Suprapubic skin (tissue), 4 donors: ENCODE results near the gene APBA3. TPM values are rescaled to one million over a fixed set of nuclear protein-coding genes. Genes with fewer than 3 reads are reported as not detected.
A peak's percentile ranks its signal among the peaks of the same experiment; 100 is the strongest.

Experiments used
- DNase-seq, 2 donors: peaks; one replicate each; pipeline ENCODE4 v3.0.0-alpha.2; 2019; ENCODE audit warnings: low spot score in 2 of 2
- H3K27ac ChIP-seq: fragments of 200-600 bp; sonication (generic); one replicate; pipeline ENCODE4 v1.5.1; 2019
- H3K27me3 ChIP-seq: fragments of 200-600 bp; sonication (generic); one replicate; pipeline ENCODE4 v1.5.1; 2019
- H3K36me3 ChIP-seq: fragments of 200-600 bp; sonication (generic); one replicate; pipeline ENCODE4 v1.5.1; 2019
- H3K4me1 ChIP-seq: fragments of 200-600 bp; sonication (generic); one replicate; pipeline ENCODE4 v1.5.1; 2019
- H3K4me3 ChIP-seq: fragments of 200-600 bp; sonication (generic); one replicate; pipeline ENCODE4 v1.5.1; 2019; ENCODE audit warnings: mild to moderate bottlenecking
- H3K9me3 ChIP-seq: fragments of 200-600 bp; sonication (generic); one replicate; pipeline ENCODE4 v1.5.1; 2019
- EP300 ChIP-seq: sonication (generic); formaldehyde crosslinking; IDR thresholded peaks from one replicate; pipeline ENCODE4 v1.6.1; 2017; ENCODE audit warnings: antibody characterized with exemption
- POLR2A ChIP-seq, 2 donors: fragments of 450-650 bp; IDR thresholded peaks; one replicate each; pipeline ENCODE4 v1.6.1; 2017; ENCODE audit warnings: antibody characterized with exemption in 2 of 2, mild to moderate bottlenecking in 2 of 2, moderate library complexity in 2 of 2
- POLR2AphosphoS5 ChIP-seq, 3 donors: sonication (generic); formaldehyde crosslinking; IDR thresholded peaks; one replicate each; pipeline ENCODE4 v1.6.1; 2017; ENCODE audit warnings: antibody characterized with exemption in 3 of 3
- WGBS: methylation state at CpG from one replicate; pipeline ENCODE4 v1.1.5; 2018; 5-methylcytosine and 5-hydroxymethylcytosine counted together
- total RNA-seq, 4 donors: library from RNA; depleted of rRNA; stranded (reverse); fragments of >200 nt; gene quantifications; one replicate each; pipeline ENCODE4 v1.1.0, GENCODE V29; 2016
- TF ChIP-seq, protein P1 (sequence below), 2 donors: fragments of 200-600 bp in 1 of 2; fragments of 450-650 bp in 1 of 2; sonication (generic) in 1 of 2; IDR thresholded peaks; one replicate each; pipeline ENCODE4 v1.5.1; 2016 to 2019; ENCODE audit warnings: antibody characterized with exemption in 2 of 2, mild to moderate bottlenecking in 1 of 2, moderate library complexity in 1 of 2

The APBA3 gene
- total RNA-seq, 4 donors from 2014 or later: 19.8 to 55.0 (median 25.8) TPM

DNA sequence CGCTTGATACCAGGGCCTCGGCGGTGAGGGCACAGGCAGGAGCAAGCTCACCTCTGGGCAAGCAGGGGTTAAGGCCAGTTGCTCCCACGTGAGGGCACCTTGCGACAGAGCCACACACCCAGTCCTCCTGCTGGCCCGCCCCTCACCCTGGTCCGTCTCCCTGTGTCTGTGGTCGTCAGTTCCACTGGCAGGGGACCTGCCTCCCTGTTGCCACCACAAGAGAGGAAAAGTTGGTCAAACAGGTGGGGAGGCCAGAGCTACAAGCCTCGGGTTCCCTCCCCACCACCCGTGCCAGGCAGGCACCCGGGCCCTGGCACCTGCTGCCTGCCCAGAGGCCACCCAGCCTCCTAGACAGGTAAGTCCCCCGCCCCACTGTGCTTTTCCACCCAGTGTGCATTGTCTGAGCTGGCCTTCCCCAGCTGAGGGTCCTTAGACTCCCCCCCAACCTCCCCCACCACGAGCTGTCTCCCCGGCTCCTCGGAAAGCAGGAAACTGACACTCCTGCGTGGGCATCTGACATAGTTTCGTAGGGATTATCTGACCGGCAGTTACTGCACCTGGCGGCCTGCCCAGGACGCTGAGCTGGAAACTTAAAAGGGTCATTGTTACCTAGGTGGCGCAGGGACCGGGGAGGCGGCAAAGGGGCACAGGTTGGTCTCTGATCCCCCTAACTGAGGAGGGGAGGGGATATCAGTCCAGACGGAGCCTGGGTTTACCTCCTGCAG, 53.1 kb downstream of the APBA3 start, which contains the start of gene TJP3:
TJP3 (plus strand) TSS at position 178 of the 725 bp plus-strand sequence. CDS start 20,049 bp downstream, outside the sequence.
- WGBS: 60% methylated on average over 1 of the region's 24 CpGs
- H3K27ac ChIP-seq: peak within 1 kb of the TSS; percentile 67
- no peaks in the 10 kb centered on the region for H3K36me3 ChIP-seq
- TF ChIP-seq POLR2A (IDR thresholded peaks at IDR 0.05): no peak
- no peak for TF ChIP-seq POLR2AphosphoS5 (IDR thresholded peaks at IDR 0.05)
- TF ChIP-seq, protein P1, sequence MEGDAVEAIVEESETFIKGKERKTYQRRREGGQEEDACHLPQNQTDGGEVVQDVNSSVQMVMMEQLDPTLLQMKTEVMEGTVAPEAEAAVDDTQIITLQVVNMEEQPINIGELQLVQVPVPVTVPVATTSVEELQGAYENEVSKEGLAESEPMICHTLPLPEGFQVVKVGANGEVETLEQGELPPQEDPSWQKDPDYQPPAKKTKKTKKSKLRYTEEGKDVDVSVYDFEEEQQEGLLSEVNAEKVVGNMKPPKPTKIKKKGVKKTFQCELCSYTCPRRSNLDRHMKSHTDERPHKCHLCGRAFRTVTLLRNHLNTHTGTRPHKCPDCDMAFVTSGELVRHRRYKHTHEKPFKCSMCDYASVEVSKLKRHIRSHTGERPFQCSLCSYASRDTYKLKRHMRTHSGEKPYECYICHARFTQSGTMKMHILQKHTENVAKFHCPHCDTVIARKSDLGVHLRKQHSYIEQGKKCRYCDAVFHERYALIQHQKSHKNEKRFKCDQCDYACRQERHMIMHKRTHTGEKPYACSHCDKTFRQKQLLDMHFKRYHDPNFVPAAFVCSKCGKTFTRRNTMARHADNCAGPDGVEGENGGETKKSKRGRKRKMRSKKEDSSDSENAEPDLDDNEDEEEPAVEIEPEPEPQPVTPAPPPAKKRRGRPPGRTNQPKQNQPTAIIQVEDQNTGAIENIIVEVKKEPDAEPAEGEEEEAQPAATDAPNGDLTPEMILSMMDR (IDR thresholded peaks at IDR 0.05): no peak
- TF ChIP-seq EP300: no peak
- H3K4me1 ChIP-seq: peaks cover 11% of the 10 kb centered on the region
- H3K9me3 ChIP-seq: no peaks in the 10 kb centered on the region
- H3K4me3 ChIP-seq: peak within 1 kb of the TSS; percentile 27
- DNase-seq: peak in 1 of 2 donors; percentile 61
- H3K27me3 ChIP-seq: peaks cover 15% of the 10 kb centered on the region

DNA sequence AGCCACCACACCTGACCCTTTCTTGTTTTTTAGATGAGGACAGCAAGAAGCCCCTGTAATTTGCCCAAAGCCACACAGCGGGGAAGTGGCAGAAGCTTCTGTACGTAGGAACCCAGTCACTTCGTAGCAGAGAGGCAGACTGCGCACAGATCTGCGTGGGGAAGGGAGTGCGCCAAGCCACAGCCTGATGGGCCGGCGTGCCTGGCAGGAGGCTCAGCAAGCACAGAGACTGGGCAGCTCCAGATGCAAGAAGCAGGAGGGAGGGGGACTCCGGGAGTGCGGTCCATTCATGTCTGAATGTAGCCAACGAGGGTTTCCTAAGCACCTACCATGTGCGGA, 53.7 kb downstream of the APBA3 start:
- Histone ChIP-seq H3K4me3 (peak overlapping the region; percentile 27), H3K27ac (peak overlapping the region; percentile 67)

DNA sequence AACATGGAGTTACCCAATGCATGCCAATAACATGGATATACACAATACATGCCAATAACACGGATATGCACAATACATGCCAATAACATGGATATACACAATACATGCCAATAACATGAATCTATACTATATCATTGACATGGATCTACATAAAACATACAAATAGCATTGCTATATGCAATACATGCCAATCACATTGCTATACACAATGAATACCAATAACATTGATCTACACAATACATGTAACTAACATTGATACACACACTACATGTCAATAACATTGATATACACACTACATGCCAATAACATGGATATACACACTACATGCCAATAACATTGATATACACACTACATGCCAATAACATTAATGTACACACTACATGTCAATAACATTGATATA, 60.3 kb downstream of the APBA3 start:
- H3K36me3 ChIP-seq: no peaks in the 10 kb centered on the region
- no peak overlapping the region for H3K4me3 ChIP-seq
- no peak overlapping the region for H3K27ac ChIP-seq
- WGBS: 21% methylated on average over 1 of the region's 1 CpG
- no peak for DNase-seq
- peaks cover 25% of the 10 kb centered on the region for H3K4me1 ChIP-seq
- peaks cover 3% of the 10 kb centered on the region for H3K27me3 ChIP-seq
- TF ChIP-seq POLR2A (IDR thresholded peaks at IDR 0.05) (no peak), EP300 (no peak)
- TF ChIP-seq, protein P1 (IDR thresholded peaks at IDR 0.05): no peak
- no peaks in the 10 kb centered on the region for H3K9me3 ChIP-seq

More for the DNA sequence above, 53.7 kb downstream of the APBA3 start:
- Histone ChIP-seq H3K36me3 (no peaks in the 10 kb centered on the region), H3K9me3 (no peaks in the 10 kb centered on the region), H3K27me3 (peaks cover 15% of the 10 kb centered on the region), H3K4me1 (peaks cover 6% of the 10 kb centered on the region)
- no peak for DNase-seq
- WGBS: 71% methylated on average over 11 of the region's 12 CpGs
- TF ChIP-seq POLR2A (IDR thresholded peaks at IDR 0.05) (no peak), POLR2AphosphoS5 (IDR thresholded peaks at IDR 0.05) (no peak), EP300 (no peak)
- TF ChIP-seq, protein P1 (IDR thresholded peaks at IDR 0.05): no peak

Other genes starting within 250 kb of the APBA3 start
- 1 to 10 TPM in 2 of 4 donors, not detected in 2; 2.4 to 5.2 TPM for gene TEKTIP1, start 222.5 kb downstream of the APBA3 start, total RNA-seq
- 100 to 1,000 TPM in 2 of 4 donors, 10 to 100 TPM in 2; 60.4 to 206 (median 119) TPM for gene MFSD12, start 204.1 kb downstream of the APBA3 start, total RNA-seq
- 100 to 1,000 TPM in 3 of 4 donors, 10 to 100 TPM in 1; 87.9 to 135 (median 118) TPM for gene HMG20B, start 188.7 kb downstream of the APBA3 start, total RNA-seq
- under 1 TPM; 0.19 to 0.89 (median 0.37) TPM for gene GIPC3, start 176.2 kb downstream of the APBA3 start, total RNA-seq
- gene TBXA2R, start 154.8 kb downstream of the APBA3 start, total RNA-seq: under 1 TPM; 0.32 to 0.85 (median 0.41) TPM
- gene CACTIN, start 134.9 kb downstream of the APBA3 start, total RNA-seq: 10 to 100 TPM; 22.6 to 29.9 (median 27.9) TPM
- gene PIP5K1C, start 61.2 kb downstream of the APBA3 start, total RNA-seq: 10 to 100 TPM; 16.5 to 25.7 (median 20.8) TPM
- gene TJP3, start 53.3 kb downstream of the APBA3 start, total RNA-seq: 10 to 100 TPM; 11.4 to 28.1 (median 20.1) TPM
- 10 to 100 TPM; 41.5 to 92.6 (median 63.7) TPM for gene MRPL54, start 990 bp upstream of the APBA3 start, total RNA-seq
- gene RAX2, start 10.5 kb upstream of the APBA3 start, total RNA-seq: not detected
- gene MATK, start 24.7 kb upstream of the APBA3 start, total RNA-seq: 1 to 10 TPM in 3 of 4 donors, under 1 TPM in 1; 0.57 to 5.4 (median 2.0) TPM
- 1 to 10 TPM in 2 of 4 donors, not detected in 2; 2.5 to 4.8 TPM for gene ZFR2, start 107.3 kb upstream of the APBA3 start, total RNA-seq
- gene ATCAY, start 119.0 kb upstream of the APBA3 start, total RNA-seq: not detected
- gene NMRK2, start 171.4 kb upstream of the APBA3 start, total RNA-seq: not detected
- 10 to 100 TPM; 56.5 to 71.8 (median 61.7) TPM for gene DAPK3, start 209.4 kb upstream of the APBA3 start, total RNA-seq
- 1,000 to 10,000 TPM; 1,423 to 2,137 (median 2,023) TPM for gene EEF2, start 223.8 kb upstream of the APBA3 start, total RNA-seq
- gene PIAS4, start 246.0 kb upstream of the APBA3 start, total RNA-seq: 10 to 100 TPM; 17.1 to 28.7 (median 22.6) TPM